Pancreas (tissue), 10 donors: Measurements from ENCODE around the gene AFF1. TPM values are rescaled to one million over a fixed set of nuclear protein-coding genes. Genes with fewer than 3 reads are reported as not detected.

ENCODE experiments used
- ATAC-seq, 4 donors: fragments of 200-7000 bp; cut with Tn5 transposase; one replicate each; pipeline versions ENCODE4 v1.8.0 to v1.9.1; 2020; ENCODE audit warnings: mild to moderate bottlenecking in 4 of 4, moderate library complexity in 4 of 4
- DNase-seq, 6 donors: peaks; one replicate each; pipeline ENCODE4 v3.0.0-alpha.2; 2020
- FAIRE-seq: peaks from 2 replicates; lab custom pipeline; 2012; peaks lifted over from hg19 to GRCh38; lab: Jason Lieb, UNC
- H3K27ac ChIP-seq, 4 donors: fragments of 200-600 bp; sonication (generic); 1 replicate in 3 of 4; 2 replicates in 1 of 4; pipeline versions ENCODE4 v1.5.0 to v1.8.0; 2020
- H3K27me3 ChIP-seq, 4 donors: fragments of 200-600 bp; one replicate each; pipeline ENCODE4 v1.8.0; 2021
- H3K36me3 ChIP-seq, 3 donors: fragments of 200-600 bp; sonication (generic) in 1 of 3; one replicate each; pipeline versions ENCODE4 v1.5.0 to v1.8.0; 2020 to 2021
- H3K4me1 ChIP-seq, 3 donors: fragments of 200-600 bp; one replicate each; pipeline ENCODE4 v1.8.0; 2021
- H3K4me3 ChIP-seq, 4 donors: fragments of 200-600 bp; sonication (generic) in 2 of 4; one replicate each; pipeline versions ENCODE4 v1.5.0 to v1.8.0; 2020 to 2021
- H3K9me3 ChIP-seq, 4 donors: fragments of 200-600 bp; one replicate each; pipeline ENCODE4 v1.8.0; 2021
- CTCF ChIP-seq, 4 donors: fragments of 200-600 bp; sonication (generic) in 3 of 4; IDR thresholded peaks; one replicate each; pipeline versions ENCODE4 v1.5.0 to v1.8.0; 2021; ENCODE audit warnings: antibody characterized with exemption in 4 of 4
- WGBS, 2 donors: extraction: QIAGEN DNeasy Blood & Tissue Kit; methylation state at CpG; one replicate each; pipeline ENCODE4 v1.1.7; 2013; 5-methylcytosine and 5-hydroxymethylcytosine counted together
- intact Hi-C, 3 donors: fragments of 100-400 bp; cut with DNase I; formaldehyde crosslinking; loops; one replicate each; pipeline versions ENCODE4 v1.11.1 to v1.14.2; 2022
- polyA plus RNA-seq, 2 donors: library from polyadenylated mRNA; stranded (reverse); fragments of 200-250 nt; gene quantifications; one replicate each; pipeline ENCODE4 v1.2.3, GENCODE V29; 2013
- total RNA-seq, 6 donors: library from RNA; stranded (reverse); fragmentation: NEBNext Ultra II Directional in 4 of 6; extraction: Animal tissue kit (Norgen Biotek cat#: 25700) in 4 of 6; gene quantifications; one replicate each; pipeline versions ENCODE4 v1.2.1 to v1.2.4, GENCODE V29; 2021 to 2023
- donor health status: healthy with polysubstance abuse.
- donor health status: DM: no; HTN: no; CAD: no; lungs with moderate emphysema.
- donor health status: DM: no; HTN: no; CAD: no.
- donor health status: control.
- donor health status: control.
- donor health status: Bipolar disorder and iron deficiency.
- donor health status: DM: yes; HTN: yes; CAD: no.
- donor health status: DM: no; HTN: no; CAD: no.
- donor health status: DM: no; HTN: no; CAD: no.
- donor health status: DM: yes; HTN: yes; CAD: no.

AFF1 gene
- total and polyA plus RNA-seq, 8 donors: 11.8 to 62.0 (median 40.4) TPM

GRCh38 chr4:87055311-87055710 lies 120.5 kb downstream of the AFF1 start:
- Histone ChIP-seq H3K4me1 (peaks cover 44 to 65% (median 64%) of the 10 kb centered on the region in 3 donors), H3K36me3 (no peaks in the 10 kb centered on the region), H3K27ac (peak overlapping the region in 2 of 4 donors; percentile 61 to 74), H3K9me3 (no peaks in the 10 kb centered on the region), H3K4me3 (no peak overlapping the region), H3K27me3 (no peaks in the 10 kb centered on the region)
- ATAC-seq: no peak
- FAIRE-seq: no peak
- WGBS, 2 donors: 34 to 37% methylated on average over 2 of the region's 2 CpGs
- intact Hi-C loops: no loop called here
- DNase-seq: no peak
- TF ChIP-seq CTCF (IDR thresholded peaks at IDR 0.05): no peak

GRCh38 chr4:87056881-87057280 lies 122.1 kb downstream of the AFF1 start:
- no peak for TF ChIP-seq CTCF (IDR thresholded peaks at IDR 0.05)
- no peaks in the 10 kb centered on the region for H3K36me3 ChIP-seq
- H3K4me3 ChIP-seq: no peak overlapping the region
- intact Hi-C loops: no loop called here
- DNase-seq: no peak
- H3K27ac ChIP-seq: no peak overlapping the region
- H3K4me1 ChIP-seq: peaks cover 44 to 65% (median 64%) of the 10 kb centered on the region in 3 donors
- H3K27me3 ChIP-seq: no peaks in the 10 kb centered on the region
- no peak for ATAC-seq
- no peaks in the 10 kb centered on the region for H3K9me3 ChIP-seq
- 60 to 64% methylated on average over 2 of the region's 2 CpGs for WGBS, 2 donors
- FAIRE-seq: no peak

GRCh38 chr4:87057835-87058355 lies 123.1 kb downstream of the AFF1 start:
- DNase-seq (no peak), ATAC-seq (peak in 2 of 4 donors; percentile 2 to 7), FAIRE-seq (no peak)
- intact Hi-C loops: no loop called here
- no peak for TF ChIP-seq CTCF (IDR thresholded peaks at IDR 0.05)
- Histone ChIP-seq H3K36me3 (no peaks in the 10 kb centered on the region), H3K27ac (peak overlapping the region in 2 of 4 donors; percentile 9 to 18), H3K4me1 (peaks cover 44 to 60% (median 60%) of the 10 kb centered on the region in 3 donors), H3K4me3 (no peak overlapping the region), H3K9me3 (no peaks in the 10 kb centered on the region), H3K27me3 (no peaks in the 10 kb centered on the region)
- WGBS, 2 donors: 44 to 50% methylated on average over 6 of the region's 6 CpGs

GRCh38 chr4:87058356-87059073 lies 123.7 kb downstream of the AFF1 start:
- no peak overlapping the region for H3K4me3 ChIP-seq
- ATAC-seq: peak in 3 of 4 donors; percentile 48 to 65 (median 51)
- WGBS, 2 donors: 41 to 50% methylated on average over 7 of the region's 7 CpGs

More at GRCh38 chr4:87058356-87059073, 123.7 kb downstream of the AFF1 start:
- Histone ChIP-seq H3K27me3 (no peaks in the 10 kb centered on the region), H3K4me1 (peaks cover 43 to 57% (median 54%) of the 10 kb centered on the region in 3 donors), H3K36me3 (no peaks in the 10 kb centered on the region), H3K9me3 (no peaks in the 10 kb centered on the region), H3K27ac (peak overlapping the region in 2 of 4 donors; percentile 9 to 18)
- no peak for TF ChIP-seq CTCF (IDR thresholded peaks at IDR 0.05)
- FAIRE-seq: no peak
- intact Hi-C loops: no loop called here
- no peak for DNase-seq
